Measurements from ENCODE around the gene IZUMO4.
"Not testable (repeated sequence)": the region's sequence is repeated elsewhere in the genome, so short reads cannot be mapped to it uniquely, and the experiment has no call there.

The IZUMO4 gene

GRCh38 chr19:2131012-2131975 lies 34.6 kb downstream of the IZUMO4 start:
- H3K36me3 ChIP-seq (ENCODE audit: control insufficient read depth, insufficient read depth, low read length), result peaks cover 66% of the 10 kb centered on the region
- not testable (repeated sequence) for H3K4me1 ChIP-seq (ENCODE audit: control insufficient read depth, insufficient read depth, low read length); H3K4me3 ChIP-seq (ENCODE audit: low read depth, low read length); H3K27ac ChIP-seq (ENCODE audit: low read depth, low read length); H3K27me3 ChIP-seq (ENCODE audit: control insufficient read depth, insufficient read depth, low read length); H3K9ac ChIP-seq (ENCODE audit: low read depth, low read length); H3K9me3 ChIP-seq (ENCODE audit: control insufficient read depth, insufficient read depth, low read length)

- no peaks in the 10 kb centered on the region for H3K4me1 ChIP-seq (ENCODE audit: control insufficient read depth, insufficient read depth, low read length)
- H3K4me3 ChIP-seq (ENCODE audit: low read depth, low read length), result no peak overlapping the region
- H3K36me3 ChIP-seq (ENCODE audit: control insufficient read depth, insufficient read depth, low read length), result peaks cover 68% of the 10 kb centered on the region
- no peak overlapping the region for H3K9ac ChIP-seq (ENCODE audit: low read depth, low read length)
- H3K27ac ChIP-seq (ENCODE audit: low read depth, low read length), result no peak overlapping the region
- no peaks in the 10 kb centered on the region for H3K9me3 ChIP-seq (ENCODE audit: control insufficient read depth, insufficient read depth, low read length)
- H3K27me3 ChIP-seq (ENCODE audit: control insufficient read depth, insufficient read depth, low read length), result no peaks in the 10 kb centered on the region
Measured at GRCh38 chr19:2132191-2132590, 35.5 kb downstream of the IZUMO4 start.

GRCh38 chr19:2132731-2133490 lies 36.2 kb downstream of the IZUMO4 start:
- H3K9ac ChIP-seq (ENCODE audit: low read depth, low read length), result no peak overlapping the region
- H3K27ac ChIP-seq (ENCODE audit: low read depth, low read length), result no peak overlapping the region
- peaks cover 68% of the 10 kb centered on the region for H3K36me3 ChIP-seq (ENCODE audit: control insufficient read depth, insufficient read depth, low read length)
- H3K4me3 ChIP-seq (ENCODE audit: low read depth, low read length), result no peak overlapping the region
- H3K9me3 ChIP-seq (ENCODE audit: control insufficient read depth, insufficient read depth, low read length), result no peaks in the 10 kb centered on the region
- no peaks in the 10 kb centered on the region for H3K4me1 ChIP-seq (ENCODE audit: control insufficient read depth, insufficient read depth, low read length)
- no peaks in the 10 kb centered on the region for H3K27me3 ChIP-seq (ENCODE audit: control insufficient read depth, insufficient read depth, low read length)

DNA sequence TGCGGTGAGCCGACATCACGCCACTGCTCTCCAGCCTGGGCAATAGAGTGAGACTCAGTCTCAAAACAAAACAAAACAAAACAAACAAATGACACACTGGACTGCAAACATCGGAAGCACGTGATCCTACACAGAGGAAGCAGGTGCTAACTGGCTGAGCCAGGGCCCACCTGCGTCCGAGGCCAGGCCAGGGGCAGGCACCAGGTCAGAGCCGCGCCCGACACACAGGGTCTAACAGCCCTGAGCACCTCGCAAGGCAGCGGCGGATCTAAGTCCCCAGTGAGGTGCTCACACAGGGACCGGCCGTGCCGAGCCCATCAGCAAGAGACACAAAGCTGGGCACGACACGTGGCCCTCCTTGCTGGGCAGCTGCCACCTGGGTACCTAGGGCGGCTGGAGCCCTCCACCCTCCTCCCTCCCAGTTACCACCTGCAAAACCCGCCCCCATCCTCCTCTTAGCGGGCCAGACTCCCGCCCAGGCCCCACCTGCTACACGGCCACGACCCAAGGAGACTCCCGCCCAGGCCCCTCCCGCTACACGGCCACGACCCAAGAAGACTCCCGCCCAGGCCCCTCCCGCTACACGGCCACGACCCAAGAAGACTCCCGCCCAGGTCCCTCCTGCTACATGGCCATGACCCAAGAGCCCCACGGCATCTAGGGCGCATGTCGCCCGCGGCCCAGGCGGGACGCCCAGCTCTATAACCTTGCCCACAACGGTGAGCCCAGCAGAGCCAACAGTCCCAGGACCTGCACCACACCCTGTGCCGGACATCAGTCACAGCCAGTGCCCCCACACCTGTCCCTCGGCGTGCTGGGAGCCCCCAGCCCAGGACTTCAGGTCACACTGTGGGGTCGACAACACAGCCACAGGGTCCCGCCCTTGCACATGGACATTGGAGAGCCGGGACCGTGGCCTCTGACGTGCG lies 39.0 kb downstream of the IZUMO4 start:
- Histone ChIP-seq H3K36me3 (ENCODE audit: control insufficient read depth, insufficient read depth, low read length) (peaks cover 65% of the 10 kb centered on the region), H3K27me3 (ENCODE audit: control insufficient read depth, insufficient read depth, low read length) (no peaks in the 10 kb centered on the region), H3K27ac (ENCODE audit: low read depth, low read length) (no peak overlapping the region), H3K4me3 (ENCODE audit: low read depth, low read length) (no peak overlapping the region), H3K4me1 (ENCODE audit: control insufficient read depth, insufficient read depth, low read length) (no peaks in the 10 kb centered on the region), H3K9me3 (ENCODE audit: control insufficient read depth, insufficient read depth, low read length) (no peaks in the 10 kb centered on the region), H3K9ac (ENCODE audit: low read depth, low read length) (no peak overlapping the region)

- Histone ChIP-seq H3K27me3 (ENCODE audit: control insufficient read depth, insufficient read depth, low read length) (no peaks in the 10 kb centered on the region), H3K4me3 (ENCODE audit: low read depth, low read length) (no peak overlapping the region), H3K36me3 (ENCODE audit: control insufficient read depth, insufficient read depth, low read length) (peaks cover 54% of the 10 kb centered on the region), H3K9me3 (ENCODE audit: control insufficient read depth, insufficient read depth, low read length) (no peaks in the 10 kb centered on the region), H3K27ac (ENCODE audit: low read depth, low read length) (no peak overlapping the region), H3K4me1 (ENCODE audit: control insufficient read depth, insufficient read depth, low read length) (no peaks in the 10 kb centered on the region), H3K9ac (ENCODE audit: low read depth, low read length) (no peak overlapping the region)
Measured at GRCh38 chr19:2136796-2137195, 40.1 kb downstream of the IZUMO4 start.

DNA sequence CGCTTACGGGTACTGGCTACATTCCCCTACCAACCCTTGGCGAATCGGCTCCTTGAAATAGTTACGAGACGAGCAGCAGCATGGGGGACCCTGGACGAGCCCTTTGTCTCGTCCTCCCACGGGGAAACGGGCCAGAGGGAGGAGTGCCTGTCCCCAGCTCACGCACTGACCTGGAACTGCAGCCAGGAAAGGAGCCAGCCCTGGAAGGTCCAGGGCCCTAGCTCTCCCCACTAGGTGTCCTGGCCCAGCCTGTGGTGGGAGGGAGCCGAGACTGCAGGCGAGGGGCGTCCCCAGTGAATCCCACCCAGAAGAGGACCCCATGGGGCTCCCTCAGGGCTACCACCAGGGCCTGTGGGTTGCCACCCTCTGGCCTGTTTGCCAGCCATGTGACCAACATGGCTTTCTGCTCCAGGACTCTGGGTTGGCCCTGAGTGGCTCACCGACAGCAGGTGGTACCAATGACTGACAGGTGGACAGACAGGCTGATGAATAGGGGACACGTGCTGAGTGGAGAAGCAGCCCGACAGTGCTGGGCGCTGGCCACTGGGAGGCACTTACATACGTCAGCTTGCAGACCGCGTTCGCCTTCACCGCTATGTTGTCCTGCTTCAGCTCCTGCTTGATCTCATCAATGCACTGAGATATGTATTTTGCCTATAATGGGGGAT lies 41.5 kb downstream of the IZUMO4 start:
- H3K4me1 ChIP-seq (ENCODE audit: control insufficient read depth, insufficient read depth, low read length), result no peaks in the 10 kb centered on the region
- no peak overlapping the region for H3K27ac ChIP-seq (ENCODE audit: low read depth, low read length)
- no peak overlapping the region for H3K4me3 ChIP-seq (ENCODE audit: low read depth, low read length)
- H3K36me3 ChIP-seq (ENCODE audit: control insufficient read depth, insufficient read depth, low read length), result peaks cover 40% of the 10 kb centered on the region
- H3K27me3 ChIP-seq (ENCODE audit: control insufficient read depth, insufficient read depth, low read length), result no peaks in the 10 kb centered on the region
- H3K9ac ChIP-seq (ENCODE audit: low read depth, low read length), result no peak overlapping the region
- H3K9me3 ChIP-seq (ENCODE audit: control insufficient read depth, insufficient read depth, low read length), result no peaks in the 10 kb centered on the region

- Histone ChIP-seq H3K36me3 (ENCODE audit: control insufficient read depth, insufficient read depth, low read length) (peaks cover 38% of the 10 kb centered on the region), H3K9me3 (ENCODE audit: control insufficient read depth, insufficient read depth, low read length) (no peaks in the 10 kb centered on the region), H3K4me3 (ENCODE audit: low read depth, low read length) (no peak overlapping the region), H3K9ac (ENCODE audit: low read depth, low read length) (no peak overlapping the region), H3K27me3 (ENCODE audit: control insufficient read depth, insufficient read depth, low read length) (no peaks in the 10 kb centered on the region), H3K27ac (ENCODE audit: low read depth, low read length) (no peak overlapping the region), H3K4me1 (ENCODE audit: control insufficient read depth, insufficient read depth, low read length) (no peaks in the 10 kb centered on the region)
Measured at GRCh38 chr19:2139385-2140137, 42.8 kb downstream of the IZUMO4 start.

- Histone ChIP-seq H3K27ac (ENCODE audit: low read depth, low read length) (no peak overlapping the region), H3K27me3 (ENCODE audit: control insufficient read depth, insufficient read depth, low read length) (no peaks in the 10 kb centered on the region), H3K4me3 (ENCODE audit: low read depth, low read length) (no peak overlapping the region), H3K9ac (ENCODE audit: low read depth, low read length) (no peak overlapping the region), H3K4me1 (ENCODE audit: control insufficient read depth, insufficient read depth, low read length) (no peaks in the 10 kb centered on the region), H3K36me3 (ENCODE audit: control insufficient read depth, insufficient read depth, low read length) (peaks cover 43% of the 10 kb centered on the region), H3K9me3 (ENCODE audit: control insufficient read depth, insufficient read depth, low read length) (no peaks in the 10 kb centered on the region)
Measured at GRCh38 chr19:2140138-2140569, 43.4 kb downstream of the IZUMO4 start.

DNA sequence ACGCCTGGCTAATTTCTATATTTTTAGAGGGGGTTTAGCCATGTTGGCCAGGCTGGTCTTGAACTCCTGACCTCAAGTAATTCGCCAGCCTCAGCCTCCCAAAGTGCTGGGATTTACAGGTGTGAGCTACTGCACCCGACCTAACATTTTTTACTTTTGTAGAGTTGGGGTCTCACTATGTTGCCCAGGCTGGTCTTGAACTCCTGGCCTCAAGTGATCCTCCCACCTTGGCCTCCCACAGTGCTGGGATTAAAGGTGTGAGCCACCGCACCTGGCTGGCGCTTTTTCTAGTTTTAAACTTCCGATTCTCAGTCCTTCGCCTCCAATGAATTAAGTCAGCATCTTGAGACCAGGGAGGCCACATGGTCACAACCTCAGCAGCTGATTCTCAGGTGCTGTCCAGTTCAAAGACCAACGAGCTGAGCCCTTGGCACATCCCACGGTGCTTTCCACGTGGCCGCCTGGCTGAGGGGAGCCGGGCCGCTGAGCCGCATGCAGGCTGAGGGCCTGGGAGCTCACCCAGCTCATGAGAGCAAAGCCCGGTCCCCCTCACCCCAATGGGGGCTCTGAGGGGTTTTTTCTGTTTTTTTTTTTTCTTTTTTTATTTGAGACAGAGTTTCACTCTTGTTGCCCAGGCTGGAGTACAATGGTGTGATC lies 45.6 kb downstream of the IZUMO4 start:
- Histone ChIP-seq H3K9ac (ENCODE audit: low read depth, low read length) (no peak overlapping the region), H3K9me3 (ENCODE audit: control insufficient read depth, insufficient read depth, low read length) (no peaks in the 10 kb centered on the region), H3K4me1 (ENCODE audit: control insufficient read depth, insufficient read depth, low read length) (no peaks in the 10 kb centered on the region), H3K27me3 (ENCODE audit: control insufficient read depth, insufficient read depth, low read length) (no peaks in the 10 kb centered on the region), H3K4me3 (ENCODE audit: low read depth, low read length) (no peak overlapping the region), H3K36me3 (ENCODE audit: control insufficient read depth, insufficient read depth, low read length) (peaks cover 33% of the 10 kb centered on the region), H3K27ac (ENCODE audit: low read depth, low read length) (no peak overlapping the region)
